HG03097 (cell line): ENCODE measurements around the gene TSPAN14.

Source experiments
- ATAC-seq: cut with Tn5 transposase; IDR thresholded peaks from one replicate; pipeline ENCODE4 v1.9.1; 2021; ENCODE audit not compliant: unreplicated experiment, low FRiP score

TSPAN14 gene

GRCh38 chr10:80454513-80455460, 677 bp downstream of the TSPAN14 start:
- peak; percentile 19 for ATAC-seq

GRCh38 chr10:80455461-80456349, 1.6 kb downstream of the TSPAN14 start:
- no peak for ATAC-seq

GRCh38 chr10:80457554-80458262, 3.6 kb downstream of the TSPAN14 start:
- no peak for ATAC-seq

- ATAC-seq: no peak
These were observed 4.1 kb downstream of the TSPAN14 start for GRCh38 chr10:80458263-80458625.

GRCh38 chr10:80458638-80459037, 4.5 kb downstream of the TSPAN14 start:
- no peak for ATAC-seq

- peak; percentile 49 for ATAC-seq
These were observed 5.1 kb downstream of the TSPAN14 start for GRCh38 chr10:80459047-80459865.

GRCh38 chr10:80460399-80461207, 6.5 kb downstream of the TSPAN14 start:
- no peak for ATAC-seq

GRCh38 chr10:80461208-80462183, 7.4 kb downstream of the TSPAN14 start:
- no peak for ATAC-seq

GRCh38 chr10:80462299-80462980, 8.3 kb downstream of the TSPAN14 start:
- no peak for ATAC-seq

GRCh38 chr10:80462981-80463741, 9.1 kb downstream of the TSPAN14 start:
- ATAC-seq: no peak

- ATAC-seq: no peak
These were observed 9.8 kb downstream of the TSPAN14 start for GRCh38 chr10:80463868-80464267.

GRCh38 chr10:80464557-80465450, 10.7 kb downstream of the TSPAN14 start:
- ATAC-seq: no peak

GRCh38 chr10:80465451-80465835, 11.3 kb downstream of the TSPAN14 start:
- no peak for ATAC-seq

- ATAC-seq: peak; percentile 37
These were observed 11.9 kb downstream of the TSPAN14 start for GRCh38 chr10:80465839-80466590.

GRCh38 chr10:80466724-80467326, 12.7 kb downstream of the TSPAN14 start:
- ATAC-seq: no peak
